LoVo (cell line): ENCODE measurements around the gene RSPRY1.
"Not testable (repeated sequence)": the region's sequence is repeated elsewhere in the genome, so short reads cannot be mapped to it uniquely, and the experiment has no call there.

Experiments
- DNase-seq: peaks from one replicate; pipeline ENCODE4 v3.0.0-alpha.2; 2016; ENCODE audit warnings: low spot score

RSPRY1 gene

GRCh38 chr16:57271867-57272495 lies 85.9 kb downstream of the RSPRY1 start:
- no peak for DNase-seq

GRCh38 chr16:57273359-57273758 lies 87.2 kb downstream of the RSPRY1 start:
- DNase-seq, result no peak

- no peak for DNase-seq
These were observed 87.7 kb downstream of the RSPRY1 start for GRCh38 chr16:57273826-57274225.

- DNase-seq, result not testable (repeated sequence)
These were observed 89.8 kb downstream of the RSPRY1 start for GRCh38 chr16:57275946-57276345.

- no peak for DNase-seq
These were observed 90.5 kb downstream of the RSPRY1 start for GRCh38 chr16:57276596-57276995.

- DNase-seq, result peak; percentile 83
These were observed 91.5 kb downstream of the RSPRY1 start for GRCh38 chr16:57277586-57277985.

GRCh38 chr16:57278494-57278893 lies 92.4 kb downstream of the RSPRY1 start:
- DNase-seq, result no peak

GRCh38 chr16:57279780-57280638 lies 93.9 kb downstream of the RSPRY1 start:
- DNase-seq, result peak; percentile 54

GRCh38 chr16:57281791-57282190 lies 95.7 kb downstream of the RSPRY1 start:
- no peak for DNase-seq

- no peak for DNase-seq
These were observed 96.5 kb downstream of the RSPRY1 start for GRCh38 chr16:57282510-57283213.

GRCh38 chr16:57283214-57283958 lies 97.3 kb downstream of the RSPRY1 start:
- DNase-seq, result peak; percentile 45

GRCh38 chr16:57283959-57284208 lies 97.8 kb downstream of the RSPRY1 start:
- no peak for DNase-seq

- DNase-seq, result peak; percentile 77
These were observed 98.3 kb downstream of the RSPRY1 start, which contains the start of gene PLLP for GRCh38 chr16:57284209-57284951. PLLP (minus strand) TSS chr16:57284672; CDS start chr16:57284540, 132 bp downstream.

GRCh38 chr16:57284952-57285363 lies 98.8 kb downstream of the RSPRY1 start:
- DNase-seq, result no peak

GRCh38 chr16:57285379-57285778 lies 99.2 kb downstream of the RSPRY1 start:
- no peak for DNase-seq

- DNase-seq, result no peak
These were observed 103.5 kb downstream of the RSPRY1 start for GRCh38 chr16:57289391-57290257.
